Esophagus mucosa (tissue), 1 donor: Measurements from ENCODE around the gene SMCP. TPM values are rescaled to one million over a fixed set of nuclear protein-coding genes. Genes with fewer than 3 reads are reported as not detected.
A peak's percentile ranks its signal among the peaks of the same experiment; 100 is the strongest.

Experiments used
- ATAC-seq: fragments of 200-7000 bp; cut with Tn5 transposase; one replicate; pipeline ENCODE4 v1.9.1; 2020
- total RNA-seq: library from RNA; stranded (reverse); gene quantifications from one replicate; pipeline ENCODE4 v1.2.4, GENCODE V29; 2023
- donor health status: DM: yes; HTN: yes; CAD: no.

The SMCP gene
- total RNA-seq, 1 donor from 2014 or later = not detected

GRCh38 chr1:152886758-152887409 is 8.8 kb downstream of the SMCP start:
- ATAC-seq = peak; percentile 73

GRCh38 chr1:152888126-152888525 is 10.0 kb downstream of the SMCP start:
- no peak for ATAC-seq

- ATAC-seq = no peak
These were observed 20.9 kb downstream of the SMCP start for GRCh38 chr1:152899027-152899426.

GRCh38 chr1:152899883-152900282 is 21.8 kb downstream of the SMCP start:
- ATAC-seq = no peak

- ATAC-seq = peak; percentile 58
These were observed 23.5 kb downstream of the SMCP start for GRCh38 chr1:152901631-152902030.

GRCh38 chr1:152902636-152903035 is 24.5 kb downstream of the SMCP start:
- no peak for ATAC-seq

- ATAC-seq = peak; percentile 30
These were observed 26.7 kb downstream of the SMCP start for GRCh38 chr1:152904688-152905440.

GRCh38 chr1:152906023-152906565 is 28.0 kb downstream of the SMCP start:
- ATAC-seq = peak; percentile 86

GRCh38 chr1:152907686-152908601 is 29.8 kb downstream of the SMCP start, which contains the start of gene IVL:
Gene IVL (plus strand): TSS chr1:152908546. CDS start chr1:152909798, 1,252 bp downstream.
- ATAC-seq = peak; percentile 70

- no peak for ATAC-seq
These were observed 31.1 kb downstream of the SMCP start for GRCh38 chr1:152909206-152909605.

GRCh38 chr1:152912471-152912870 is 34.3 kb downstream of the SMCP start:
- ATAC-seq = no peak

GRCh38 chr1:152912900-152913299 is 34.8 kb downstream of the SMCP start:
- peak; percentile 17 for ATAC-seq

GRCh38 chr1:152917794-152918193 is 39.7 kb downstream of the SMCP start:
- ATAC-seq = peak; percentile 46

GRCh38 chr1:152919071-152919470 is 40.9 kb downstream of the SMCP start:
- ATAC-seq = no peak

- peak; percentile 36 for ATAC-seq
These were observed 46.1 kb downstream of the SMCP start for GRCh38 chr1:152924191-152924590.

- peak; percentile 85 for ATAC-seq
These were observed 48.0 kb downstream of the SMCP start for GRCh38 chr1:152926091-152926490.

GRCh38 chr1:152928671-152929070 is 50.5 kb downstream of the SMCP start:
- ATAC-seq = no peak

- peak; percentile 89 for ATAC-seq
These were observed 54.2 kb downstream of the SMCP start for GRCh38 chr1:152932170-152932811.

- ATAC-seq = peak; percentile 79
These were observed 55.1 kb downstream of the SMCP start for GRCh38 chr1:152933196-152933595.
